ENCODE data around the gene ADAM11.

GRCh38 chr17:44769647-44770084, 10.9 kb downstream of the ADAM11 start:
- TF ChIP-seq CTCF (conservative IDR thresholded peaks at IDR 0.05), result no peak
- TF ChIP-seq EZH2 (IDR thresholded peaks at IDR 0.05; ENCODE audit: low read depth), result no peak

Data from PC-9 (cell line).